A549 (cell line): ENCODE measurements around the gene CNTN5. TPM values are rescaled to one million over a fixed set of nuclear protein-coding genes. Genes with fewer than 3 reads are reported as not detected.

Experiments used
- ATAC-seq, 2 experiments: fragments of 200-7000 bp in 1 of 2; fragments of >200 bp in 1 of 2; cut with Nextera tagmentation in 1 of 2; cut with Tn5 transposase in 1 of 2; 3 replicates each; pipeline versions ENCODE4 v1.8.0 to v1.9.1; 2018 to 2020; ENCODE audit warnings: mild to moderate bottlenecking in 1 of 2, moderate library complexity in 1 of 2
- CTCF ChIA-PET: fragments of 300-600 bp; sonication (Branson Sonifier 250); formaldehyde crosslinking; extraction: SDS; loops from one replicate; lab custom pipeline; 2021; ENCODE audit warnings: antibody characterized with exemption, inconsistent platforms; lab: Yijun Ruan, JAX
- POLR2A ChIA-PET: fragments of 350-600 bp; formaldehyde crosslinking; extraction: SDS; loops from one replicate; lab custom pipeline; 2021; ENCODE audit warnings: antibody characterized with exemption, inconsistent platforms; lab: Yijun Ruan, JAX
- DNase-seq, 2 experiments: peaks; one replicate each; pipeline versions ENCODE4 v3.0.0 to v3.0.0-alpha.2; 2011 to 2016; ENCODE audit warnings: low read depth in 1 of 2, low spot score in 1 of 2
- FAIRE-seq: peaks from 2 replicates; lab custom pipeline; 2011; peaks lifted over from hg19 to GRCh38; lab: Jason Lieb, UNC
- H3K27ac ChIP-seq, 2 experiments: fragments of >200 bp; sonication (Bioruptor Twin); formaldehyde crosslinking; 3 replicates each; pipeline ENCODE4 v1.5.1; 2016 to 2017
- H3K4me1 ChIP-seq: fragments of >200 bp; sonication (Bioruptor Twin); formaldehyde crosslinking; 3 replicates; pipeline ENCODE4 v1.6.1; 2016
- H3K4me2 ChIP-seq: fragments of >200 bp; sonication (Bioruptor Twin); formaldehyde crosslinking; 3 replicates; pipeline ENCODE4 v1.6.1; 2016
- H3K4me3 ChIP-seq: fragments of >200 bp; sonication (Bioruptor Twin); formaldehyde crosslinking; 3 replicates; pipeline ENCODE4 v1.5.1; 2016
- H3K9me3 ChIP-seq: fragments of >200 bp; sonication (Bioruptor Twin); formaldehyde crosslinking; 3 replicates; pipeline ENCODE4 v1.6.1; 2016
- CBX8 ChIP-seq: fragments of 200-600 bp; sonication (generic); IDR thresholded peaks from 2 replicates; pipeline ENCODE4 v1.6.1; 2016
- CEBPB ChIP-seq, 2 experiments: fragments of >200 bp in 1 of 2; sonication (Bioruptor Twin) in 1 of 2; formaldehyde crosslinking in 1 of 2; IDR thresholded peaks; 2 replicates each; pipeline ENCODE4 v1.6.1; 2012 to 2016
- CHD2 ChIP-seq: fragments of 150-350 bp; IDR thresholded peaks from 2 replicates; pipeline ENCODE4 v1.6.1; 2014; ENCODE audit warnings: low read length; ENCODE audit not compliant: partially characterized antibody
- EHMT2 ChIP-seq: fragments of 200-600 bp; sonication (generic); IDR thresholded peaks from 2 replicates; pipeline ENCODE4 v1.6.1; 2016; ENCODE audit warnings: antibody characterized with exemption, low read depth, mild to moderate bottlenecking, moderate library complexity
- EP300 ChIP-seq, 2 experiments: fragments of >200 bp; sonication (Bioruptor Twin); formaldehyde crosslinking; IDR thresholded peaks; 2 replicates in 1 of 2; 3 replicates in 1 of 2; pipeline ENCODE4 v1.6.1; 2016 to 2017
- ESRRA ChIP-seq: fragments of 150-350 bp; IDR thresholded peaks from 2 replicates; pipeline ENCODE4 v1.6.1; 2014; ENCODE audit warnings: mild to moderate bottlenecking, low read length, borderline replicate concordance
- FOSB ChIP-seq: fragments of 250-450 bp; sonication (Bioruptor Pico); IDR thresholded peaks from 2 replicates; pipeline ENCODE4 v1.5.0; 2020; ENCODE audit warnings: mild to moderate bottlenecking, moderate library complexity
- FOXS1 ChIP-seq: fragments of 250-450 bp; sonication (Bioruptor Pico); IDR thresholded peaks from 2 replicates; pipeline ENCODE4 v1.5.0; 2020; ENCODE audit warnings: mild to moderate bottlenecking, moderate library complexity
- GATA3 ChIP-seq: IDR thresholded peaks from 2 replicates; pipeline ENCODE4 v1.6.1; 2012; ENCODE audit warnings: borderline replicate concordance
- HDAC2 ChIP-seq: fragments of 200-600 bp; sonication (generic); IDR thresholded peaks from 2 replicates; pipeline ENCODE4 v1.6.1; 2016
- HEYL ChIP-seq: fragments of 250-450 bp; sonication (Bioruptor Pico); IDR thresholded peaks from 2 replicates; pipeline ENCODE4 v1.8.0; 2021; ENCODE audit warnings: mild to moderate bottlenecking, moderate library complexity
- HOXB13 ChIP-seq: fragments of 250-450 bp; sonication (Bioruptor Pico); IDR thresholded peaks from 2 replicates; pipeline ENCODE4 v1.5.0; 2020; ENCODE audit warnings: low read depth, mild to moderate bottlenecking, moderate library complexity
- KDM1A ChIP-seq: fragments of 200-600 bp; sonication (generic); IDR thresholded peaks from 2 replicates; pipeline ENCODE4 v1.6.1; 2016; ENCODE audit warnings: low read depth, mild to moderate bottlenecking
- NFE2L2 ChIP-seq: fragments of 150-350 bp; conservative IDR thresholded peaks from 2 replicates; pipeline ENCODE4 v1.6.1; 2014; ENCODE audit warnings: low read length
- NR3C1 ChIP-seq: fragments of >200 bp; sonication (Bioruptor Twin); formaldehyde crosslinking; IDR thresholded peaks from 3 replicates; pipeline ENCODE4 v1.6.1; 2017
- RAD21 ChIP-seq, 2 experiments: fragments of >200 bp in 1 of 2; sonication (Bioruptor Twin) in 1 of 2; formaldehyde crosslinking in 1 of 2; IDR thresholded peaks in 1 of 2; conservative IDR thresholded peaks in 1 of 2; 2 replicates in 1 of 2; 3 replicates in 1 of 2; pipeline ENCODE4 v1.6.1; 2012 to 2018; ENCODE audit warnings: inconsistent platforms in 1 of 2
- RFX5 ChIP-seq: fragments of 450-650 bp; IDR thresholded peaks from 2 replicates; pipeline ENCODE4 v1.7.1; 2014; ENCODE audit warnings: antibody characterized with exemption, mild to moderate bottlenecking, moderate library complexity
- SREBF2 ChIP-seq: fragments of 450-650 bp; IDR thresholded peaks from 2 replicates; pipeline ENCODE4 v1.6.1; 2014; ENCODE audit warnings: mild to moderate bottlenecking, moderate library complexity
- TP53 ChIP-seq: fragments of 250-450 bp; sonication (Bioruptor Pico); IDR thresholded peaks from 2 replicates; pipeline ENCODE4 v1.5.0; 2021; ENCODE audit warnings: mild to moderate bottlenecking, moderate library complexity
- ZFP36 ChIP-seq: fragments of 450-650 bp; IDR thresholded peaks from 2 replicates; pipeline ENCODE4 v1.6.1; 2014; ENCODE audit warnings: borderline replicate concordance; ENCODE audit not compliant: partially characterized antibody
- ZNF302 ChIP-seq: fragments of 250-450 bp; sonication (Bioruptor Pico); IDR thresholded peaks from 2 replicates; pipeline ENCODE4 v1.9.0; 2021; ENCODE audit warnings: inconsistent platforms, mild to moderate bottlenecking, moderate library complexity
- ZSCAN20 ChIP-seq: fragments of 250-450 bp; sonication (Bioruptor Pico); IDR thresholded peaks from 2 replicates; pipeline ENCODE4 v1.8.0; 2022; ENCODE audit warnings: mild to moderate bottlenecking, moderate library complexity
- WGBS: methylation state at CpG from one replicate; pipeline ENCODE4 v1.1.6; 2017; ENCODE audit errors: missing lambda C conversion rate; 5-methylcytosine and 5-hydroxymethylcytosine counted together
- polyA plus RNA-seq, 4 experiments: library from polyadenylated mRNA; depleted of rRNA in 3 of 4; stranded (reverse); fragments of >200 nt; fragmentation: RNase III in 1 of 4; extraction: RNeasy Plus Mini Kit Qiagen cat#74134 plus additional on column Dnase treatment in 1 of 4; gene quantifications; 2 replicates in 3 of 4; 3 replicates in 1 of 4; pipeline ENCODE4 v1.2.3, GENCODE V29; 2011 to 2017
- TF ChIP-seq, protein P1 (sequence below): fragments of >200 bp; sonication (Bioruptor Twin); formaldehyde crosslinking; IDR thresholded peaks from 2 replicates; pipeline ENCODE4 v1.6.1; 2016
- TF ChIP-seq, protein P2 (sequence below): IDR thresholded peaks from 2 replicates; pipeline ENCODE4 v1.6.1; 2012
- TF ChIP-seq, protein P3 (sequence below): fragments of 150-350 bp; IDR thresholded peaks from 2 replicates; pipeline ENCODE4 v1.6.1; 2014; ENCODE audit warnings: low read depth, mild to moderate bottlenecking, low read length
- TF ChIP-seq, protein P4 (sequence below): fragments of >200 bp; sonication (Bioruptor Twin); formaldehyde crosslinking; IDR thresholded peaks from 3 replicates; pipeline ENCODE4 v1.5.1; 2016
- TF ChIP-seq, protein P5 (sequence below): fragments of 250-450 bp; sonication (Bioruptor Pico); IDR thresholded peaks from 2 replicates; pipeline ENCODE4 v1.5.0; 2021; ENCODE audit warnings: mild to moderate bottlenecking, moderate library complexity, borderline replicate concordance
- TF ChIP-seq, protein P6 (sequence below): fragments of >200 bp; sonication (Bioruptor Twin); formaldehyde crosslinking; IDR thresholded peaks from 3 replicates; pipeline ENCODE4 v1.6.1; 2016

The CNTN5 gene
- polyA plus RNA-seq, 2 of the 4 experiments (the other 2 are of a cell fraction), result 0.08 TPM; not detected in 1

DNA sequence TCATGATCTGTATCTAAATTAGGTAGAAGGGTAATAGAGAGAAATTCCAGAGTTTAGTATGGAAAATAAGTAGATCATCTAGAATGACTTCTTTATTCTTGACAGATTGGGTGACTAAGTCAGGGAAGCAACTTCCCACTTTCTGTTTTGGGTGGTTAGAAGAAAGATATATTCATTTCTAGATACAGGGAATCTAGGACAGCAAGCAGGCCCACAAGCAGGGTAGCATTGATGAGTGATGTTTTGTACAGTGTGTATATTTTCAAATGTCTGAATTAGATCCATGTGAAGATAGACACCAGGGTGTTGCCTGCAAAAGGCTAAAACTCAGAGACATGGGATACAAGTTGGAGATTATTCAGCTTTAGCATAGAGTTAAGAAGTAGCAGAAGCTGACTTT lies 674.4 kb downstream of the CNTN5 start (continued):
- TF ChIP-seq, protein P1, sequence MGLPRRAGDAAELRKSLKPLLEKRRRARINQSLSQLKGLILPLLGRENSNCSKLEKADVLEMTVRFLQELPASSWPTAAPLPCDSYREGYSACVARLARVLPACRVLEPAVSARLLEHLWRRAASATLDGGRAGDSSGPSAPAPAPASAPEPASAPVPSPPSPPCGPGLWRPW, result no peak
- TF ChIP-seq CHD2 (no peak), HEYL (CRISPR knock-in tag) (no peak)
- TF ChIP-seq, protein P2, sequence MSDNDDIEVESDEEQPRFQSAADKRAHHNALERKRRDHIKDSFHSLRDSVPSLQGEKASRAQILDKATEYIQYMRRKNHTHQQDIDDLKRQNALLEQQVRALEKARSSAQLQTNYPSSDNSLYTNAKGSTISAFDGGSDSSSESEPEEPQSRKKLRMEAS, result no peak

DNA sequence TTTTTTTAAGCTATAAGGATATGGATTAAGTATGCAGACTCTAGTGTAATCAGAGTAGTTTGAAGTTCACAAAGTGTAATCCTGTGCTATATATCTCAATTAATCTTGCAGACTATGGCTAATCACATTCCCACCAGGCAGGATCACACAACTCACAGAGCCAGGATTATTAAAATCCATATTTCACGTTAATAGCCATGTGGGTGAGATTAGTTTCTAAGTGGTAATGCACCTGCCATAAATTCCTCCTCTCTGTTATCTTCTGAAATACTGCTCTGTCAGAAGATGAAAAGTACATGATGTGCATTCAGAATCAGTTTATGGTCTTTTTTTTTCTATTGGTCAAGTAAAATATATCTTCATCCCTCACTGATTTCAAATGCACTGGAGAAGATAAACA lies 686.1 kb downstream of the CNTN5 start:
- POLR2A ChIA-PET, result no interaction called here
- ATAC-seq (no peak), DNase-seq (no peak), FAIRE-seq (no peak)
- 60% methylated on average over 1 of the region's 1 CpG for WGBS
- H3K27ac ChIP-seq, result no peak overlapping the region
- no peaks in the 10 kb centered on the region for H3K9me3 ChIP-seq
- H3K4me1 ChIP-seq, result no peaks in the 10 kb centered on the region
- TF ChIP-seq HEYL (CRISPR knock-in tag) (no peak), NFE2L2 (no peak), ZSCAN20 (no peak), ESRRA (no peak), NR3C1 (no peak), TP53 (no peak), GATA3 (no peak), FOSB (CRISPR knock-in tag) (no peak), ZFP36 (no peak), EP300 (IDR thresholded peaks at IDR 0.05) (no peak), FOXS1 (CRISPR knock-in tag) (no peak)
- TF ChIP-seq, protein P3, sequence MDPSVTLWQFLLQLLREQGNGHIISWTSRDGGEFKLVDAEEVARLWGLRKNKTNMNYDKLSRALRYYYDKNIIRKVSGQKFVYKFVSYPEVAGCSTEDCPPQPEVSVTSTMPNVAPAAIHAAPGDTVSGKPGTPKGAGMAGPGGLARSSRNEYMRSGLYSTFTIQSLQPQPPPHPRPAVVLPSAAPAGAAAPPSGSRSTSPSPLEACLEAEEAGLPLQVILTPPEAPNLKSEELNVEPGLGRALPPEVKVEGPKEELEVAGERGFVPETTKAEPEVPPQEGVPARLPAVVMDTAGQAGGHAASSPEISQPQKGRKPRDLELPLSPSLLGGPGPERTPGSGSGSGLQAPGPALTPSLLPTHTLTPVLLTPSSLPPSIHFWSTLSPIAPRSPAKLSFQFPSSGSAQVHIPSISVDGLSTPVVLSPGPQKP, result no peak
- TF ChIP-seq, protein P4, sequence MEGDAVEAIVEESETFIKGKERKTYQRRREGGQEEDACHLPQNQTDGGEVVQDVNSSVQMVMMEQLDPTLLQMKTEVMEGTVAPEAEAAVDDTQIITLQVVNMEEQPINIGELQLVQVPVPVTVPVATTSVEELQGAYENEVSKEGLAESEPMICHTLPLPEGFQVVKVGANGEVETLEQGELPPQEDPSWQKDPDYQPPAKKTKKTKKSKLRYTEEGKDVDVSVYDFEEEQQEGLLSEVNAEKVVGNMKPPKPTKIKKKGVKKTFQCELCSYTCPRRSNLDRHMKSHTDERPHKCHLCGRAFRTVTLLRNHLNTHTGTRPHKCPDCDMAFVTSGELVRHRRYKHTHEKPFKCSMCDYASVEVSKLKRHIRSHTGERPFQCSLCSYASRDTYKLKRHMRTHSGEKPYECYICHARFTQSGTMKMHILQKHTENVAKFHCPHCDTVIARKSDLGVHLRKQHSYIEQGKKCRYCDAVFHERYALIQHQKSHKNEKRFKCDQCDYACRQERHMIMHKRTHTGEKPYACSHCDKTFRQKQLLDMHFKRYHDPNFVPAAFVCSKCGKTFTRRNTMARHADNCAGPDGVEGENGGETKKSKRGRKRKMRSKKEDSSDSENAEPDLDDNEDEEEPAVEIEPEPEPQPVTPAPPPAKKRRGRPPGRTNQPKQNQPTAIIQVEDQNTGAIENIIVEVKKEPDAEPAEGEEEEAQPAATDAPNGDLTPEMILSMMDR, result no peak
- no peak overlapping the region for H3K4me2 ChIP-seq
- CTCF ChIA-PET, result no interaction called here
- H3K4me3 ChIP-seq, result no peak overlapping the region

DNA sequence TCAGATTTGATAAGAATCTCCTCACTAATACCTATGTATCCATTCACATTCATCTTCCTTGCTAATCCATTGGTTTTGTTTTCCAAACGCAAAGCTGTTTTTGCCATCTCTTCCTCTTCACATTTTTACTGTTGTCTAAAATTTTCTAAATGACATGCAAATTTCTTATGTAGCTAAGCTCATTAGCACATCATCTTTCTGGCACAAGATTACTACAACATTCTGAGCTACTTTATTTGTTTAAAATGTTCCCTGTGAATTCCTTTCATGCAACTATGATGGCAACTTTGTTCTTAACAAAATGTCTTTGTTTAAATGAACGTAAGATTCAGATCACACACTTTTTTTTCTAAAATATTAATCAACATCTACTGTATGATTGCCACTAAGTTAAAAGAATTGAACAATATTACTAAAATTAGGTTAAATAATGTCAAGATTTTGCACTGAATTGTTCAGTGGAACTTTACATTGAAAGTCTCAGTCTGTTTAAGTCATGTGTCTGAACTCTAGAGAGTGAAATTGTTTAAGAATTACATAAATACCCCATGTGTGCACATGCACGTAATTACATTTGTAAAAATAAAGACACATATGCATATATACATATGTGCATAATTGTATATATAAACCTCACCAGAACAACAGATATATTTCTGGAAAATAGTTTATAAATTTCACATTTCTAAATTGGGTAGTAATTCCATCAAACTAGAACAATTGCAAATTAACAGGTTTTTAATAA lies 688.4 kb downstream of the CNTN5 start:
- Histone ChIP-seq H3K4me1 (no peaks in the 10 kb centered on the region), H3K9me3 (no peaks in the 10 kb centered on the region), H3K4me3 (no peak overlapping the region), H3K27ac (no peak overlapping the region), H3K4me2 (no peak overlapping the region)
- WGBS, result 66% methylated on average over 3 of the region's 3 CpGs
- FAIRE-seq (no peak), DNase-seq (no peak), ATAC-seq (no peak)
- TF ChIP-seq GATA3, result no peak
- TF ChIP-seq RFX5, result no peak
- TF ChIP-seq CEBPB (IDR thresholded peaks at IDR 0.05), result no peak
- TF ChIP-seq, protein P5, sequence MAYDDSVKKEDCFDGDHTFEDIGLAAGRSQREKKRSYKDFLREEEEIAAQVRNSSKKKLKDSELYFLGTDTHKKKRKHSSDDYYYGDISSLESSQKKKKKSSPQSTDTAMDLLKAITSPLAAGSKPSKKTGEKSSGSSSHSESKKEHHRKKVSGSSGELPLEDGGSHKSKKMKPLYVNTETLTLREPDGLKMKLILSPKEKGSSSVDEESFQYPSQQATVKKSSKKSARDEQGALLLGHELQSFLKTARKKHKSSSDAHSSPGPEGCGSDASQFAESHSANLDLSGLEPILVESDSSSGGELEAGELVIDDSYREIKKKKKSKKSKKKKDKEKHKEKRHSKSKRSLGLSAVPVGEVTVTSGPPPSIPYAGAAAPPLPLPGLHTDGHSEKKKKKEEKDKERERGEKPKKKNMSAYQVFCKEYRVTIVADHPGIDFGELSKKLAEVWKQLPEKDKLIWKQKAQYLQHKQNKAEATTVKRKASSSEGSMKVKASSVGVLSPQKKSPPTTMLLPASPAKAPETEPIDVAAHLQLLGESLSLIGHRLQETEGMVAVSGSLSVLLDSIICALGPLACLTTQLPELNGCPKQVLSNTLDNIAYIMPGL, result no peak
- TF ChIP-seq HOXB13, result no peak
- TF ChIP-seq RAD21 (conservative IDR thresholded peaks at IDR 0.05 in 1 of 2, IDR thresholded peaks at IDR 0.05 in 1 of 2), result no peak
- no peak for TF ChIP-seq ZNF302 (CRISPR knock-in tag)
- TF ChIP-seq CBX8, result no peak
- TF ChIP-seq KDM1A, result no peak
- no peak for TF ChIP-seq EP300 (IDR thresholded peaks at IDR 0.05)
- TF ChIP-seq, protein P6, sequence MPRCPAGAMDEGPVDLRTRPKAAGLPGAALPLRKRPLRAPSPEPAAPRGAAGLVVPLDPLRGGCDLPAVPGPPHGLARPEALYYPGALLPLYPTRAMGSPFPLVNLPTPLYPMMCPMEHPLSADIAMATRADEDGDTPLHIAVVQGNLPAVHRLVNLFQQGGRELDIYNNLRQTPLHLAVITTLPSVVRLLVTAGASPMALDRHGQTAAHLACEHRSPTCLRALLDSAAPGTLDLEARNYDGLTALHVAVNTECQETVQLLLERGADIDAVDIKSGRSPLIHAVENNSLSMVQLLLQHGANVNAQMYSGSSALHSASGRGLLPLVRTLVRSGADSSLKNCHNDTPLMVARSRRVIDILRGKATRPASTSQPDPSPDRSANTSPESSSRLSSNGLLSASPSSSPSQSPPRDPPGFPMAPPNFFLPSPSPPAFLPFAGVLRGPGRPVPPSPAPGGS, result no peak
- no peak for TF ChIP-seq CHD2
- no peak for TF ChIP-seq EHMT2
- no peak for TF ChIP-seq NFE2L2
- TF ChIP-seq NR3C1, result no peak
- no peak for TF ChIP-seq HDAC2
- TF ChIP-seq SREBF2, result no peak
- TF ChIP-seq ZFP36, result no peak
- no peak for TF ChIP-seq HEYL (CRISPR knock-in tag)
- CTCF ChIA-PET, result no interaction called here
- POLR2A ChIA-PET, result no interaction called here
